ENCODE measurements around the gene SMAP1.
A peak's percentile ranks its signal among the peaks of the same experiment; 100 is the strongest.
"Not testable (repeated sequence)": the region's sequence is repeated elsewhere in the genome, so short reads cannot be mapped to it uniquely, and the experiment has no call there.

The SMAP1 gene

DNA sequence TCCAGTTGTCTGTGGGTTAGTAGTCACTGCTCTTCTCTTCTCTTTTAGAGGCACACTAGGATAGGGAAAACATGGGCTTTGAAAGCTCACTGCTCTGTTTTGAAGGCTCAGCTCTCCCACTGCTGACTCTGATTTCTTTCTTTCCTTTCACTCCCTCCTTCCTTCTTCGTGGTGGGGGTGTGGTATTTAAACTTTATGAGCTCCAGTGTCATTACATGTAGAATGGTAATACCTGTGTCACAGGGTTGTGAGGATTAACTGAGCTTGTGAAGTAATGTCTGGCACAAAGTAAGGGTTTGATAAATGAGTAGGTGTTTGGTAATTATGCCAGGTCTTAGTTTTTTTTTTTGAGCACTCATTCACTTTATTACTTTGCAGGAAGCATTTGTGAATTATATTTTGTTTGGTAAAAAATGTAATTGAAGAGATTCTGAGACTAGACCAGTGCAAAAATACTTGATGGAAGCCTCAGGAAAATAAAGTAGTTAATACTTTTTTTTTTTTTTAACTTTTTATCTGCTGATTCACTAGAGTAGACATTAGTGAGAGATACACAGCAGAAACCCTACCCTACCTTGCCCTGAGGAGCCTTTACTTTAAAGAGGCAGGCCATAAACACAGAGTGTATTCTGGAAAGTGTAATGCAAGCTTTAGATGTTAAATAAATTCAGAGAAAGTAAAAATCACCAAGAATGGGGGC is 17.3 kb downstream of the SMAP1 start:
- DNase-seq, result no peak

GRCh38 chr6:70685494-70686180 is 18.0 kb downstream of the SMAP1 start:
- no peak for DNase-seq

GRCh38 chr6:70686548-70687133 is 19.0 kb downstream of the SMAP1 start:
- peak in 1 of 2 experiments; percentile 44 for DNase-seq

- no peak for DNase-seq
Measured at GRCh38 chr6:70693887-70694286, 26.2 kb downstream of the SMAP1 start.

DNA sequence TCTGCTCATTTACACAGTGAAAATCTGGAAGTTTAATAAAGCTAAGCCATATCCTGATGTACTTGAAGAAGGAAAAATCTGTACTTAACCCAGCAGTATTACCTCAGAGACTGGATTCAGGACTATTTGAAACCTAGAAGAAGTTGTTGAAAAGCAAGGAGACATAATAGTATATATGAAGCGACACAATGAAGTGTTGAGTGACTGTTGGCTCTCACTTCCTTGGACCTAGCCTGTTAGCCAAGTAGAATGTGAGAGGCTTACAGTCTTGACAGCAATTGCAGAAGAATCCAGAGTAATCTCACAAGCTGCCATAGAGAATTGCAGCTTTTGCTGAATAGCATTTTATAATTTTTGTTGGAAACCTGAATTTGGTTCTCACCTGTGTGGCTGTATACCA is 26.7 kb downstream of the SMAP1 start:
- no peak for DNase-seq

DNA sequence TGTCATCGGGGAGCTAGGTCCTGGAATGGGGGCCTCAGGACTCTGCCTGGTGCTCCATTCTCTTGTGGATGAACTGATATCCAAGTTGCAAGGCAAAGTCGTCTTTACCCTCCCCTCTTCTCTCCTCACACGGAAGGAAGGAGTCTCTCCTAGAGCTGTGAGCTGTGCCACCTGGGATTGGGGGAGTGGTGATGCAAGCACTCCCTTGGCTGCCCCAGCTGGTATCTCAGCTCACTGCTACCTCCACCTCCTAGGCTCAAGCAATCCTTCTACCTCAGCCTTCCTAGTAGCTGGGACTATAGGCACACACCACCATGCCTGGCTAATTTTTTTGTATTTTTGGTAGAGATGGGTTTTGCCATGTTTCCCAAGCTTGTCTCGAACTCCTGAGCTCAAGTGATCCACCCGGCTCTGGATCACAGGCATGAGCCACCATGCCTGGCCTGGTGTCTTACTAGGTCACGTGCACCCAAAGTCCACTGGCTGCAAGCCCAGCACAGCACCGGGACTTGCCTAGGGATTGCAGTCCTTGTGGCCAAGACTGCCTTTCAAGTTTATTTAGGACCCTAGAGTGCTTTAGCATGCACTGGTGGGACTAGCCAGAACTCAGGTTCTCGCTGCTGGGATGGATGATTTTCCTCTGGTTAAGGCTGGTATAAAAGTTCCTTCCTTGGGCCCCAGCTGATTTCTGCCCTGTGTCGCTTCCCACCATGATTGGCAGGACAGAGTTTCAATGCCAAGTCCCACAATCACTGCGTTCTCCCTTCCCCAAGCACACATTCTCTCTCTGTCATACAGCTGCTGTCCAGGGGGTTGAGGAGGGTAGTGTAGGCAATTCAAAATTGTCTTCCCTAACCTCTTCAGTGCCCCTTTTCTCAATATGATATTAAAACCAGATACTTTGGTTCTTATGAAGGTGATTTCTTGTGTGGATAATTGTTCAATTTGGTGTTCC is 33.5 kb downstream of the SMAP1 start:
- no peak for DNase-seq

DNA sequence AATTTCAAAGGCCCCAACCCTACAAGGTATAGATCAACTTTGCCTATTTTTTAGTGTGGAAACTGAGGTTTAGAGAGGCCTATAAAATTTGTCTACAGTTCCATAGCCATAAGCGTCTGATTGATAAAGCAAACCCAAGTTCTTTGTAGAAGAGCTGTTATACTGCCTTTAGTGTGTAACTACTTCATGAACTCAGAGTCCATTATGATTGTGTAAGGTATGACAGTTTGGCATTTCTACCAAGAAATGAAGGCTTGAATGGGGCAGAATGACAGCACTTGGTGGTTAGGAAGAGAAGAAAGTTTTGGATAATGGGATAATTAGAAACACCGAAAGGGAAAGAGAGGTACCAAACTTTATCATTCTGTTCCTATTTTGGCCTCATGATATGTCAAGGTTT is 38.1 kb downstream of the SMAP1 start:
- DNase-seq, result no peak

DNA sequence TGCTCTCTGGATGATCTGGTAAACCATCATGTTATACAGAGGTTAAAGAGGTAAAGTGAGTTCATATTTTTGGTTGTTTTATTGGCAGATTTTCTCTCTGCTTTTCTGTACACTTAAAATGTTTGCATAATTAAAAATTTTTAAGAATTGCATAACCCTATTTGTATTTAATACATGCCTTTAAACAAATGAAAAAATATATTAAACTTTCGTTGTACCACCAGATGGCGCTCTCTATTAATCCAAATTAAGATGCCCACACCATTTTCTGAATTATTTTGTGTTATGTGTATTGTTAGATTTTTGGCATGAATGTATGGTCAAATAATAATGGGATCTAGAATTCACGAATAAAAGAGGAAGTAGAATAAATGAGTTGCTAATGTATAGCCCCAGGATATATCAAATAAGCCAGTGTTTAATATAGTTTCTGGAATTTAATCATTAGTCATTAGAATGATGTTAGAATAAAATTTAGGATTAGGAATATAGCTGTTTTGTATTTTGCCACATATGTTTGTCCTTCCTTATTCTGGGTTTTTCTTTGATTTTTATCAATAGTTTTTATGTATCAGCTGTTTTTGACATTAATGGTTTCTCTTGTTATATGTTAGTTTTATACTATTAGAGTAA is 38.9 kb downstream of the SMAP1 start:
- peak in 1 of 2 experiments; percentile 48 for DNase-seq

- no peak for DNase-seq
Measured at GRCh38 chr6:70707893-70708292, 40.2 kb downstream of the SMAP1 start.

DNA sequence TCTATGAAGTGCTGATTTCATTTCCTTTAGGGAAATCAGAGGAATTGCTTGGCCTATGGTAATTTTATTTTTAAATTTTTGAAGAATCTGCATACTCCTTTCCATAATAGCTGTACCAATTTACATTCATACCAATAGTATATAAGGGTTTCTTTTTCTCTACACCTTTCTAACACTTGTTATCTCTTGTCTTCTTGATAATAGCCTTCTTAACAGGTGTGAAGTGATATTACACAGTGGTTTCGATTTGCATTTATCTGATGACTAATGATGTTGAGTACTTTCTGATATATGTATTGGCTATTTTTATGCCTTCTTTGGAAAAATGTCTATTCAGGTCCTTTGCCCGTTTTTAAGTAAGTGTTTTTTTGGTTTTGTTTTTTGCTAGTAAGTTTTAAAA is 40.8 kb downstream of the SMAP1 start:
- DNase-seq, result no peak

GRCh38 chr6:70709826-70710225 is 42.1 kb downstream of the SMAP1 start:
- no peak for DNase-seq

- DNase-seq, result no peak
Measured at GRCh38 chr6:70714716-70715257, 47.1 kb downstream of the SMAP1 start.

DNA sequence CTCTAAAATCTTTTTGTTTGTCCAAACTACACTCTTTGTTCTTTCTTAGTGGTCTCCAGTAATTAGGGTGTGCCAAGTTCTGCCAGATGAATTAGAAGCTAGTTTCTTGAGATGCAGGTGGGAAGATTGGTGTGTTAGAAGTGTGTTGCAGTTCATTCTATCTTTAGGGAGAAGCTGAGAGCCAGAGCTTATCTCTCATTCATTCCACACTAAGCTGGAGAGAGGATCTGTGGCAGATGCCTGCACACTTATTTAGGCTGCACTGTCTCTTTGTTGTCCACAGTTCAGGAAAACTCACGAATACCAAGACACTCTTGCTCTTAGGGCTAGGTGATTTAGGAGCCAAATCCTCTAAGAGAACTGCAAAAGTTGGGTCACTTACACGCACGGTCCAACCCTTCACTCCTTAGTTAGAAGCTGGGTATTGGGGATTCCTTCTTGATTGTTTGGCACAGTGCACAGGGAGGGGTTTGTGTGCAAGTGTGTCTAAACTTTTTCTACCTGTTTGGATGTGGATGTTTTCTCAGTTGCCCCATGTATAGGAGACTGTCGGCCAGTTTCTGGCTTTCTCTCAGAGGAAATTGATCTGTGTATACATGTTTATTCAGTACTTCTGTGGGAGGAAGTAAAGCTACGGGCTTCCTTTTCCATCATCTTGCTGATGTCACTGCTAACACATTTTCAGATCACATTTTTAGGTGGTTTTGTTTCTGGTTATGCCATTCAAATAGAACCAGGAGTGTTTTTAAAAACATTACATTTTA is 49.5 kb downstream of the SMAP1 start:
- no peak for DNase-seq

DNA sequence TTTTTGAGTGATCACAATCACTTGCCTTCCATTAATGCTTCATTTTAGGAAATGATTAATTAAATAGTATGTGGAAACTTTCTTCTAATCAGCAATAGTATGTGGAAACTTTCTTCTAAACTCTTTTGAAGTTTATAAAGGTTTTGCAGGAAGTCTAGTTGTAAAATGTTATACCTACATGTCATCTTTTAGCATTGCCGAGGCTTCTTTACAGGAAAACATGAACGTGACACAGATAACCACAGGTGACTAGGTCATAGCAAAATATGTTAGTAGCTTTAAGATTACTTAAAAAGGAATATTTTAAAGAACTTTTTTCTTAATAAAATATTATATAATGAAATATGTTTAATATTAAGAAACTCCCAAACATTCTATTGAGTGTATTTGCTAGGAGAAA is 56.8 kb downstream of the SMAP1 start:
- DNase-seq, result no peak

DNA sequence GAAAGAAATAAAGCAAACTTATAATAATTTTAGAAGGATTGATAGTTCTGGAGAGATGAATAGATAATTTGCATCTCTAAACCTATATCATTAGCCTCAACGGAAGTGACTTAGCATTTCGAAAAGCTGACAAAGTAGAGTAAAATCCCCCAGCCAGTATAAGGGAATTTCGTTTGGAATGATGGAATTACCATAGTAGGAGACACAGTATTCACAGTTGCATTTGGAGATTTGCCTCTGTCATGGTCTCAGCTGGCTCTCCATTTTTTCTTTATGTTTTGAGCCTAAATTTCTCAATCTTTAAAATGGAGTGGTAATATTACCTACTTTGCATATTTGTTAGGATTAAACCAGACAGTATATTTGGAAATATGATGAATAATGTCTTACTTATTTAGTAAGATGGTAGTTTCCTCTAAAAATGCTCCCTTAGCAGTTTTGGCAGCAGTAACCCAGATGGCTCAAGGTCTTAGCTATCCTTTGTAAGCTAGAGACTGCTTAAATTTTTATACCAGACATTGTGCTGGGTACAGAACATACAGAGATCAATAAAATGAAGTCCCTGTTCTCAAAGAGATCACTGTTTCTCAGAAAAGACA is 58.2 kb downstream of the SMAP1 start:
- DNase-seq, result no peak

- no peak for DNase-seq
Measured at GRCh38 chr6:70734381-70734780, 66.7 kb downstream of the SMAP1 start.

GRCh38 chr6:70734979-70735378 is 67.3 kb downstream of the SMAP1 start:
- DNase-seq, result no peak

DNA sequence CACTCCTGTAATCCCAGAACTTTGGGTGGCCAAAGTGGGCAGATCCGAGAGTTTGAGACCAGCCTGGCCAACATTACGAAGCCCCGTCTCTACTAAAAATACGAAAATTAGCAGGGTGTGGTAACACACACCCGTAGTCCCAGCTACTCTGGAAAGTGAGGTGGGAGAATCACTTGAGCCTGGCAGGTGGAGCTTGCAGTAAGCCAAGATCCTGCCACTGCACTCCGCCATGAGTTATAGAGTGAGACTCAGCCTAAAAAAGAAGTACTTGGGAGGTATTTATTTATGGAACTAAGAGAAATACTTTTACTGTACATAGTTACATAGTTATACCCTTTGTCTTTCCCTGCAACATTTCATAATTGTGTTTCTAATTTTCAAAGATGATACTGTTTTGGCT is 67.8 kb downstream of the SMAP1 start:
- no peak for DNase-seq

- no peak for DNase-seq
Measured at GRCh38 chr6:70738028-70738427, 70.3 kb downstream of the SMAP1 start.

DNA sequence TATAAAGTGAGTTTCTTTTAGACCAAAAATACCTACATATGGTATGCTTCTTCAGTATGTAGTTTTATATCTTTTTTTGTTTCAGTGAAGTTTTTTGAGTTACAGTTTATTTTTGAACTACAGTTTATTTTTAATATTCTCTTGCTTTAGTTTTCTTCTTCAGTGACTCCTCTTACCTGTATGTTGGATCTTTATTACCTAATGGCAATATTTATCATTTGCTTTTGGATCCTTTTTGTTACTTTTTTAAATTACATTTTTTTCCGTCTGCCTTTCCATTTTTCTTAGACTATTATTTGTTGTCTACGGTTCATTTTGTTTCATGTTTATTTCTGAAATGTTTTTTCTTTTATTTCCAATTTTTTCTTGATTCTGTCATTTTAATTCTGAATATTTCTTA is 71.9 kb downstream of the SMAP1 start:
- DNase-seq, result no peak

DNA sequence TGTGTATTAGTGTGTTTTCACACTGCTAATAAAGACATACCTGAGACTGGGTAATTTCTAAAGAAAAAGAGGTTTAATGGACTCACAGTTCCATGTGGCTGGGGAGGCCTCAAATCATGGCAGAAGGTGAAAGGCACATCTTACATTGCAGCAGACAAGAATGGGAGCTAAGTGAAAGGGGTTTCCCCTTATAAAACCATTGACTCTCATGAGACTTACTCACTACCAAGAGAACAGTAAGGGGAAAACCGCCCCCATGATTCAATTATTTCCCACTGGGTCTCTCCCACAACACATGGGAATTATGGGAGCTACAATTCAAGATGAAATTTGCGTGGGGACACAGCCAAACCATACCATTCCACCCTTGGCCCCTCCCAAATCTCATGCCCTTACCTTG is 73.1 kb downstream of the SMAP1 start:
- not testable (repeated sequence) for DNase-seq

All from NCI-H524 (cell line).